ENCODE results near the gene SMAD6. TPM values are rescaled to one million over a fixed set of nuclear protein-coding genes. Genes with fewer than 3 reads are reported as not detected.

Gene SMAD6
- total RNA-seq, 1 experiment from 2014 or later: 19.9 TPM

GRCh38 chr15:66680502-66680901, 21.5 kb upstream of the SMAD6 start:
- Histone ChIP-seq H3K4me3 (ENCODE audit: low read length) (no peak overlapping the region), H3K9ac (ENCODE audit: low read length) (no peak overlapping the region), H4K20me1 (ENCODE audit: low read length) (no peaks in the 10 kb centered on the region), H3K4me2 (ENCODE audit: low read length) (no peak overlapping the region), H3K4me1 (ENCODE audit: insufficient read depth, low read length) (no peaks in the 10 kb centered on the region), H3F3A (ENCODE audit: low read length, unreplicated experiment) (no peaks in the 10 kb centered on the region), H3K9me2 (replicated peaks; ENCODE audit: low read length) (no peaks in the 10 kb centered on the region), H3K9me3 (ENCODE audit: low read length) (no peaks in the 10 kb centered on the region), H3K79me2 (ENCODE audit: low read length) (no peaks in the 10 kb centered on the region), H2AFZ (ENCODE audit: low read length) (no peak overlapping the region), H3K27me3 (ENCODE audit: low read length) (no peaks in the 10 kb centered on the region), H3K27ac (ENCODE audit: low read length) (no peak overlapping the region), H3K36me3 (ENCODE audit: low read depth, low read length) (no peaks in the 10 kb centered on the region)
- intact Hi-C loops (cut with micrococcal nuclease): no loop called here
- no peak for ATAC-seq
- CTCF ChIA-PET: no interaction called here
- POLR2A ChIA-PET (ENCODE audit: unreplicated experiment): no interaction called here
- DNase-seq: no peak
- TF ChIP-seq CTCF (conservative IDR thresholded peaks at IDR 0.05; ENCODE audit: low read depth, low read length): no peak
- TF ChIP-seq EZH2phosphoT487 (IDR thresholded peaks at IDR 0.05; ENCODE audit: borderline replicate concordance, low read length): no peak
- TF ChIP-seq EZH2 (IDR thresholded peaks at IDR 0.05; ENCODE audit: low read length, unreplicated experiment): no peak
- no TSS peak for BruUV-seq (replicated peaks)

GRCh38 chr15:66681395-66681794, 20.6 kb upstream of the SMAD6 start:
- Histone ChIP-seq H4K20me1 (ENCODE audit: low read length) (no peaks in the 10 kb centered on the region), H3K9ac (ENCODE audit: low read length) (no peak overlapping the region), H3K9me3 (ENCODE audit: low read length) (no peaks in the 10 kb centered on the region), H3K4me1 (ENCODE audit: insufficient read depth, low read length) (no peaks in the 10 kb centered on the region), H3F3A (ENCODE audit: low read length, unreplicated experiment) (no peaks in the 10 kb centered on the region), H2AFZ (ENCODE audit: low read length) (no peak overlapping the region), H3K4me3 (ENCODE audit: low read length) (no peak overlapping the region), H3K36me3 (ENCODE audit: low read depth, low read length) (no peaks in the 10 kb centered on the region), H3K27ac (ENCODE audit: low read length) (no peak overlapping the region), H3K4me2 (ENCODE audit: low read length) (no peak overlapping the region), H3K27me3 (ENCODE audit: low read length) (no peaks in the 10 kb centered on the region), H3K9me2 (replicated peaks; ENCODE audit: low read length) (no peaks in the 10 kb centered on the region), H3K79me2 (ENCODE audit: low read length) (no peaks in the 10 kb centered on the region)
- CTCF ChIA-PET: no interaction called here
- intact Hi-C loops (cut with micrococcal nuclease): no loop called here
- no peak for TF ChIP-seq EZH2phosphoT487 (IDR thresholded peaks at IDR 0.05; ENCODE audit: borderline replicate concordance, low read length)
- no peak for TF ChIP-seq CTCF (conservative IDR thresholded peaks at IDR 0.05; ENCODE audit: low read depth, low read length)
- no peak for TF ChIP-seq EZH2 (IDR thresholded peaks at IDR 0.05; ENCODE audit: low read length, unreplicated experiment)
- ATAC-seq (no peak), DNase-seq (no peak)
- POLR2A ChIA-PET (ENCODE audit: unreplicated experiment): no interaction called here
- no TSS peak for BruUV-seq (replicated peaks)

- H3K9ac ChIP-seq (ENCODE audit: low read length): no peak overlapping the region
- H4K20me1 ChIP-seq (ENCODE audit: low read length): no peaks in the 10 kb centered on the region
- POLR2A ChIA-PET (ENCODE audit: unreplicated experiment): no interaction called here
- intact Hi-C loops (cut with micrococcal nuclease): no loop called here
- H3K9me2 ChIP-seq (replicated peaks; ENCODE audit: low read length): no peaks in the 10 kb centered on the region
- CTCF ChIA-PET: no interaction called here
- no peaks in the 10 kb centered on the region for H3K27me3 ChIP-seq (ENCODE audit: low read length)
- no peaks in the 10 kb centered on the region for H3K36me3 ChIP-seq (ENCODE audit: low read depth, low read length)
- ATAC-seq (no peak), DNase-seq (no peak)
- H3K9me3 ChIP-seq (ENCODE audit: low read length): no peaks in the 10 kb centered on the region
- no peak overlapping the region for H3K4me3 ChIP-seq (ENCODE audit: low read length)
- no TSS peak for BruUV-seq (replicated peaks)
- H3K4me2 ChIP-seq (ENCODE audit: low read length): no peak overlapping the region
- no peak for TF ChIP-seq EZH2phosphoT487 (IDR thresholded peaks at IDR 0.05; ENCODE audit: borderline replicate concordance, low read length)
- TF ChIP-seq EZH2 (IDR thresholded peaks at IDR 0.05; ENCODE audit: low read length, unreplicated experiment): no peak
- TF ChIP-seq CTCF (conservative IDR thresholded peaks at IDR 0.05; ENCODE audit: low read depth, low read length): no peak
- H3K79me2 ChIP-seq (ENCODE audit: low read length): no peaks in the 10 kb centered on the region
- no peak overlapping the region for H3K27ac ChIP-seq (ENCODE audit: low read length)
- no peaks in the 10 kb centered on the region for H3F3A ChIP-seq (ENCODE audit: low read length, unreplicated experiment)
- no peak overlapping the region for H2AFZ ChIP-seq (ENCODE audit: low read length)
- H3K4me1 ChIP-seq (ENCODE audit: insufficient read depth, low read length): no peaks in the 10 kb centered on the region
These were observed 19.8 kb upstream of the SMAD6 start for GRCh38 chr15:66682246-66682645.
